Thoracic aorta (tissue), 2 donors: ENCODE data around the gene FAM221B. TPM values are rescaled to one million over a fixed set of nuclear protein-coding genes. Genes with fewer than 3 reads are reported as not detected.

Experiments used
- ATAC-seq: fragments of 150-250 bp; one replicate; pipeline ENCODE4 v1.8.0; 2017; ENCODE audit warnings: low read depth; ENCODE audit not compliant: insufficient number of reproducible peaks, low FRiP score
- DNase-seq: peaks from one replicate; pipeline ENCODE4 v3.0.0-alpha.2; 2020; ENCODE audit warnings: low spot score
- H3K27ac ChIP-seq, 2 donors: fragments of 200-600 bp; sonication (generic); 1 replicate in 1 of 2; 2 replicates in 1 of 2; pipeline ENCODE4 v1.5.1; 2016; ENCODE audit warnings: mild to moderate bottlenecking in 2 of 2, moderate library complexity in 2 of 2
- H3K27me3 ChIP-seq: fragments of 200-600 bp; sonication (generic); replicated peaks from 2 replicates; pipeline ENCODE4 v1.6.0; 2016; ENCODE audit warnings: mild to moderate bottlenecking; ENCODE audit not compliant: insufficient read depth
- H3K36me3 ChIP-seq: fragments of 200-600 bp; sonication (generic); one replicate; pipeline ENCODE4 v1.5.1; 2016
- H3K4me1 ChIP-seq, 2 donors: fragments of 200-600 bp; sonication (generic); 1 replicate in 1 of 2; 2 replicates in 1 of 2; pipeline versions ENCODE4 v1.5.1 to v1.6.0; 2016; ENCODE audit warnings: low read depth in 2 of 2, mild to moderate bottlenecking in 1 of 2; ENCODE audit not compliant: control insufficient read depth in 1 of 2
- H3K4me3 ChIP-seq: fragments of 200-600 bp; sonication (generic); 2 replicates; pipeline ENCODE4 v1.5.1; 2016; ENCODE audit warnings: mild to moderate bottlenecking
- H3K9me3 ChIP-seq: fragments of 200-600 bp; sonication (generic); 2 replicates; pipeline ENCODE4 v1.5.1; 2016
- CTCF ChIP-seq: fragments of 200-600 bp; sonication (generic); IDR thresholded peaks from one replicate; pipeline ENCODE4 v1.5.1; 2019; ENCODE audit warnings: antibody characterized with exemption
- total RNA-seq, 2 donors: library from RNA; depleted of rRNA; stranded (reverse); fragments of >200 nt; gene quantifications; one replicate each; pipeline versions ENCODE4 v1.1.0 to v1.2.3, GENCODE V29; 2016

Gene FAM221B
- total RNA-seq, 2 donors from 2014 or later, result not detected

- Histone ChIP-seq H3K9me3 (no peaks in the 10 kb centered on the region), H3K27me3 (no peaks in the 10 kb centered on the region), H3K4me1 (no peaks in the 10 kb centered on the region), H3K4me3 (no peak overlapping the region), H3K27ac (no peak overlapping the region), H3K36me3 (peaks cover 4% of the 10 kb centered on the region)
- no peak for TF ChIP-seq CTCF
- ATAC-seq (no peak), DNase-seq (no peak)
These were observed 27.7 kb upstream of the FAM221B start for GRCh38 chr9:35856206-35856605.

GRCh38 chr9:35854091-35854762, 25.7 kb upstream of the FAM221B start:
- ATAC-seq, result no peak
- Histone ChIP-seq H3K4me3 (no peak overlapping the region), H3K27ac (no peak overlapping the region), H3K36me3 (peaks cover 4% of the 10 kb centered on the region), H3K4me1 (no peaks in the 10 kb centered on the region), H3K9me3 (no peaks in the 10 kb centered on the region), H3K27me3 (no peaks in the 10 kb centered on the region)
- no peak for TF ChIP-seq CTCF
- no peak for DNase-seq

GRCh38 chr9:35852876-35853865, 24.6 kb upstream of the FAM221B start:
- H3K36me3 ChIP-seq, result peaks cover 4% of the 10 kb centered on the region
- TF ChIP-seq CTCF, result no peak
- no peak overlapping the region for H3K27ac ChIP-seq
- H3K4me3 ChIP-seq, result no peak overlapping the region
- no peaks in the 10 kb centered on the region for H3K9me3 ChIP-seq
- ATAC-seq (no peak), DNase-seq (no peak)
- H3K27me3 ChIP-seq, result no peaks in the 10 kb centered on the region
- peaks cover 1 to 6% of the 10 kb centered on the region in 2 donors for H3K4me1 ChIP-seq

GRCh38 chr9:35852267-35852815, 23.8 kb upstream of the FAM221B start:
- Histone ChIP-seq H3K4me1 (peaks cover 7 to 14% of the 10 kb centered on the region in 2 donors), H3K27me3 (no peaks in the 10 kb centered on the region), H3K27ac (no peak overlapping the region), H3K9me3 (no peaks in the 10 kb centered on the region), H3K4me3 (no peak overlapping the region), H3K36me3 (peaks cover 4% of the 10 kb centered on the region)
- no peak for TF ChIP-seq CTCF
- DNase-seq, result no peak
- no peak for ATAC-seq
